OCI-LY1 (cell line): ENCODE measurements around the gene ANKLE2.

ENCODE experiments used
- H2AFZ ChIP-seq: fragments of 200-600 bp; sonication (generic), shearing (Covaris generic); 2 replicates; pipeline ENCODE4 v1.6.0; 2014; ENCODE audit warnings: antibody characterized with exemption, mild to moderate bottlenecking, low read length
- H3F3A ChIP-seq: fragments of 200-600 bp; sonication (generic), shearing (Covaris generic); 2 replicates; pipeline ENCODE4 v1.6.0; 2014; ENCODE audit warnings: mild to moderate bottlenecking, antibody characterized with exemption, low read length, moderate library complexity; ENCODE audit not compliant: insufficient read depth
- H3K27ac ChIP-seq: fragments of 200-600 bp; sonication (generic); 2 replicates; pipeline ENCODE4 v1.5.1; 2014; ENCODE audit warnings: low read length, mixed run types, mild to moderate bottlenecking, low read depth; ENCODE audit not compliant: poor library complexity, severe bottlenecking
- H3K27me3 ChIP-seq: fragments of 200-600 bp; sonication (generic); 2 replicates; pipeline ENCODE4 v1.6.0; 2014; ENCODE audit warnings: antibody characterized with exemption, mild to moderate bottlenecking, low read length, moderate library complexity; ENCODE audit not compliant: insufficient read depth
- H3K36me3 ChIP-seq: fragments of 200-600 bp; sonication (generic); 2 replicates; pipeline ENCODE4 v1.6.1; 2014; ENCODE audit warnings: mild to moderate bottlenecking, antibody characterized with exemption, low read length, moderate library complexity, mixed read lengths; ENCODE audit not compliant: insufficient read depth
- H3K4me1 ChIP-seq: fragments of 200-600 bp; sonication (generic); 2 replicates; pipeline ENCODE4 v1.5.1; 2014; ENCODE audit warnings: mild to moderate bottlenecking, low read length, moderate library complexity; ENCODE audit not compliant: insufficient read depth, severe bottlenecking
- H3K4me2 ChIP-seq: fragments of 200-600 bp; sonication (generic), shearing (Covaris generic); 2 replicates; pipeline ENCODE4 v1.6.1; 2014; ENCODE audit warnings: low read length
- H3K4me3 ChIP-seq: fragments of 200-600 bp; sonication (generic); 2 replicates; pipeline ENCODE4 v1.5.1; 2014; ENCODE audit warnings: low read length, low read depth, mild to moderate bottlenecking, mixed read lengths; ENCODE audit not compliant: poor library complexity, severe bottlenecking
- H3K79me2 ChIP-seq: fragments of 200-600 bp; shearing (Covaris generic); 2 replicates; pipeline ENCODE4 v1.6.1; 2016; ENCODE audit warnings: mixed run types, low read length, mixed read lengths; ENCODE audit not compliant: insufficient read depth
- H3K9ac ChIP-seq: fragments of 200-600 bp; sonication (generic), shearing (Covaris generic); 2 replicates; pipeline ENCODE4 v1.6.1; 2014; ENCODE audit warnings: mild to moderate bottlenecking, low read length, mixed read lengths
- H3K9me2 ChIP-seq: fragments of 200-600 bp; sonication (generic), shearing (Covaris generic); 2 replicates; pipeline ENCODE4 v1.6.1; 2014; ENCODE audit warnings: low read depth, mild to moderate bottlenecking, low read length, mixed read lengths
- H3K9me3 ChIP-seq: fragments of 200-600 bp; shearing (Covaris generic); 2 replicates; pipeline ENCODE4 v1.6.1; 2014; ENCODE audit warnings: low read length, mixed read lengths
- H4K20me1 ChIP-seq: fragments of 200-600 bp; sonication (generic), shearing (Covaris generic); 2 replicates; pipeline ENCODE4 v1.6.0; 2016; ENCODE audit warnings: mild to moderate bottlenecking, low read length; ENCODE audit not compliant: insufficient read depth
- EZH2 ChIP-seq: fragments of 200-600 bp; sonication (generic), shearing (Covaris generic); IDR thresholded peaks from 2 replicates; pipeline ENCODE4 v1.8.0; 2017; ENCODE audit warnings: borderline replicate concordance, mixed run types, mild to moderate bottlenecking, antibody characterized with exemption, low read length, moderate library complexity, mixed read lengths
- TF ChIP-seq, protein P1 (sequence below): fragments of 200-600 bp; sonication (generic), shearing (Covaris generic); IDR thresholded peaks from 2 replicates; pipeline ENCODE4 v1.5.1; 2017; ENCODE audit warnings: mild to moderate bottlenecking, antibody characterized with exemption, low read length, moderate library complexity, mixed read lengths

The ANKLE2 gene

DNA sequence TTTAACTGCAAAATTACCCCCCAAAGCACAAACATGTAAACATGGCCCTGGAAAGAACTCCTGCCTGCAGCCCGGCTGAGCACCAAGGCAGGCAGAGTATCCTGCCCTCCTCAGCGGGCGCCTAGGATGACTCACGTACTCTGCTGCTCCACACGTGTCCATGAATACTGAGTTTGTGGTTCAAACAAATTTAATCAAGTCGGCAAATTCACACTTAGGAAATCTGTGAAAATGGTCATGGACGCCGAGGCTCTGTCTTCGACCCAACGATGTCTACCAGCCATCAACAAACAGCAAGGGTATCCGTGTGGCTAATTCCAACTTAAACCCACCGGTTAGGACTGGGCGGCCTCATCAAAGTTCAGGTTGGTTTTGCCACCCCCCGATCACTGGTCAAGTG is 41.5 kb upstream of the ANKLE2 start:
- Histone ChIP-seq H3K9ac (no peak overlapping the region), H3K4me2 (no peak overlapping the region), H2AFZ (no peak overlapping the region), H3F3A (no peaks in the 10 kb centered on the region), H3K27ac (no peak overlapping the region), H3K4me3 (no peak overlapping the region), H3K9me2 (no peaks in the 10 kb centered on the region), H3K4me1 (no peaks in the 10 kb centered on the region), H3K36me3 (peaks cover 76% of the 10 kb centered on the region), H3K9me3 (no peaks in the 10 kb centered on the region), H4K20me1 (no peaks in the 10 kb centered on the region), H3K79me2 (no peaks in the 10 kb centered on the region), H3K27me3 (no peaks in the 10 kb centered on the region)
- TF ChIP-seq, protein P1, sequence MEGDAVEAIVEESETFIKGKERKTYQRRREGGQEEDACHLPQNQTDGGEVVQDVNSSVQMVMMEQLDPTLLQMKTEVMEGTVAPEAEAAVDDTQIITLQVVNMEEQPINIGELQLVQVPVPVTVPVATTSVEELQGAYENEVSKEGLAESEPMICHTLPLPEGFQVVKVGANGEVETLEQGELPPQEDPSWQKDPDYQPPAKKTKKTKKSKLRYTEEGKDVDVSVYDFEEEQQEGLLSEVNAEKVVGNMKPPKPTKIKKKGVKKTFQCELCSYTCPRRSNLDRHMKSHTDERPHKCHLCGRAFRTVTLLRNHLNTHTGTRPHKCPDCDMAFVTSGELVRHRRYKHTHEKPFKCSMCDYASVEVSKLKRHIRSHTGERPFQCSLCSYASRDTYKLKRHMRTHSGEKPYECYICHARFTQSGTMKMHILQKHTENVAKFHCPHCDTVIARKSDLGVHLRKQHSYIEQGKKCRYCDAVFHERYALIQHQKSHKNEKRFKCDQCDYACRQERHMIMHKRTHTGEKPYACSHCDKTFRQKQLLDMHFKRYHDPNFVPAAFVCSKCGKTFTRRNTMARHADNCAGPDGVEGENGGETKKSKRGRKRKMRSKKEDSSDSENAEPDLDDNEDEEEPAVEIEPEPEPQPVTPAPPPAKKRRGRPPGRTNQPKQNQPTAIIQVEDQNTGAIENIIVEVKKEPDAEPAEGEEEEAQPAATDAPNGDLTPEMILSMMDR, result no peak
- TF ChIP-seq EZH2, result no peak

DNA sequence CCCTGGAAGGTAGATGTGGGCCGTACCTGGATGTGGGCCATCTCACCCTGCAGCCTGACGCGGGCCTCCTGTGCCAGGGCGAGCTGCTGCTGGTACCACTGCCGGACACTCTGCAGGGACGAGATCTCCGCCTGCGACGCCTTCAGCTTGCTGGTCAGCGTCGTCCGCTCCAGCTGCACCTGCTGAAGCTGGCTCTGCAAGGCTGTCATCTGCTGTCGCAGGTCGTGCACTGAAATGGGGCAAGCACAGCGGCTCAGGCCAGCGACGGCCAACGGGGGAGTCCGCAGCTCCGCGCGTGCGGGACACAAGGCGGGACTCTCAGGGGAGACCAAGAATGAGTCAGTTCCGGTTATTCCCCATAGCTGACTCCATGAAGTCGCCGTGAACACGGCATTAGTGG is 40.1 kb upstream of the ANKLE2 start:
- Histone ChIP-seq H3F3A (no peaks in the 10 kb centered on the region), H3K4me2 (no peak overlapping the region), H3K4me3 (no peak overlapping the region), H3K9ac (no peak overlapping the region), H3K27me3 (no peaks in the 10 kb centered on the region), H3K79me2 (no peaks in the 10 kb centered on the region), H2AFZ (no peak overlapping the region), H3K36me3 (peaks cover 78% of the 10 kb centered on the region), H3K9me2 (no peaks in the 10 kb centered on the region), H3K4me1 (no peaks in the 10 kb centered on the region), H3K27ac (no peak overlapping the region), H3K9me3 (no peaks in the 10 kb centered on the region), H4K20me1 (no peaks in the 10 kb centered on the region)
- TF ChIP-seq, protein P1, result no peak
- TF ChIP-seq EZH2, result no peak

DNA sequence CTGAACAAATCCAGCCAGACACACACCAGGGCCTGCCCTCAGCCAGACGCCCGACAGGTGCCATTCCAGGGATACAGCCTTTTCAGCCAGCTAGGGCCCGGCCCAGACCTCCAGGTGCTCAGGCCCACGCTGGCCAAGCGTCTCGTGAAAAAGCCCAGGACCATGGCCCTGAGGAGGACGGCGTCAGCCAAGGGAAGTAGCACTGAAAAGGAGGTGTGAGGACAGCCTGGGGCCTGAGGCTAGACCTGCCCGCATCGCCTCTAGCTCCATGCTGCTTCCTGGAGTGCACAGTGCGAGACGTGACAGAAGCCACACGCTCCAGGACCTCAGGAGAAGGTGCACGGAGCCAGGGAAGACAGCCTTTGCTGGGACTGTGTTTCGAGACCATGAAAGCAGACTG is 37.2 kb upstream of the ANKLE2 start:
- Histone ChIP-seq H3K4me3 (no peak overlapping the region), H3K9me3 (no peaks in the 10 kb centered on the region), H3K9ac (no peak overlapping the region), H3K36me3 (peaks cover 83% of the 10 kb centered on the region), H3K27ac (no peak overlapping the region), H3K9me2 (no peaks in the 10 kb centered on the region), H3K79me2 (no peaks in the 10 kb centered on the region), H3K27me3 (no peaks in the 10 kb centered on the region), H4K20me1 (no peaks in the 10 kb centered on the region), H3F3A (no peaks in the 10 kb centered on the region), H3K4me2 (no peak overlapping the region), H2AFZ (no peak overlapping the region), H3K4me1 (no peaks in the 10 kb centered on the region)
- no peak for TF ChIP-seq EZH2
- TF ChIP-seq, protein P1, result no peak
